Ascending aorta (tissue), 2 donors: ENCODE results near the gene AGBL5. TPM values are rescaled to one million over a fixed set of nuclear protein-coding genes. Genes with fewer than 3 reads are reported as not detected.

Experiments
- DNase-seq, 2 donors: peaks; one replicate each; pipeline ENCODE4 v3.0.0-alpha.2; 2019; ENCODE audit warnings: low spot score in 2 of 2
- H3K27ac ChIP-seq, 2 donors: fragments of 200-600 bp; sonication (generic); one replicate each; pipeline ENCODE4 v1.5.1; 2016 to 2017; ENCODE audit warnings: mild to moderate bottlenecking in 1 of 2
- H3K27me3 ChIP-seq: fragments of 200-600 bp; sonication (generic); one replicate; pipeline ENCODE4 v1.5.1; 2017
- H3K36me3 ChIP-seq, 2 donors: fragments of 200-600 bp; sonication (generic); one replicate each; pipeline ENCODE4 v1.5.1; 2016
- H3K4me1 ChIP-seq, 2 donors: fragments of 200-600 bp; sonication (generic); one replicate each; pipeline ENCODE4 v1.5.1; 2016 to 2017; ENCODE audit warnings: mild to moderate bottlenecking in 1 of 2
- H3K4me3 ChIP-seq, 2 donors: fragments of 200-600 bp; sonication (generic); one replicate each; pipeline ENCODE4 v1.5.1; 2016 to 2017; ENCODE audit warnings: mild to moderate bottlenecking in 1 of 2
- H3K9me3 ChIP-seq, 2 donors: fragments of 200-600 bp; sonication (generic); one replicate each; pipeline ENCODE4 v1.5.1; 2016
- CTCF ChIP-seq, 3 experiments: fragments of 200-600 bp in 2 of 3; fragments of 450-650 bp in 1 of 3; sonication (generic) in 2 of 3; IDR thresholded peaks; one replicate each; pipeline ENCODE4 v1.5.1; 2016 to 2019; ENCODE audit warnings: antibody characterized with exemption in 3 of 3, mild to moderate bottlenecking in 1 of 3, moderate library complexity in 1 of 3
- intact Hi-C: fragments of 100-400 bp; cut with DNase I; formaldehyde crosslinking; loops from one replicate; pipeline ENCODE4 v1.15.1; 2023
- total RNA-seq: library from RNA; depleted of rRNA; stranded (reverse); fragments of >200 nt; gene quantifications from one replicate; pipeline ENCODE4 v1.1.0, GENCODE V29; 2016

AGBL5 gene
- total RNA-seq, 1 donor from 2014 or later, result 2.1 TPM

GRCh38 chr2:27094353-27094984 lies 43.0 kb downstream of the AGBL5 start:
- Histone ChIP-seq H3K27ac (no peak overlapping the region), H3K9me3 (no peaks in the 10 kb centered on the region), H3K27me3 (no peaks in the 10 kb centered on the region), H3K36me3 (peaks cover 0 to 2% of the 10 kb centered on the region in 2 donors), H3K4me1 (peaks cover 4 to 10% of the 10 kb centered on the region in 2 donors), H3K4me3 (no peak overlapping the region)
- intact Hi-C loops, result no loop called here
- DNase-seq, result no peak
- no peak for TF ChIP-seq CTCF (IDR thresholded peaks at IDR 0.05)

- no peaks in the 10 kb centered on the region for H3K27me3 ChIP-seq
- H3K4me1 ChIP-seq, result peaks cover 4 to 10% of the 10 kb centered on the region in 2 donors
- no peak overlapping the region for H3K27ac ChIP-seq
- H3K4me3 ChIP-seq, result no peak overlapping the region
- intact Hi-C loops, result no loop called here
- no peak for TF ChIP-seq CTCF (IDR thresholded peaks at IDR 0.05)
- DNase-seq, result no peak
- no peaks in the 10 kb centered on the region for H3K9me3 ChIP-seq
- peaks cover 0 to 4% of the 10 kb centered on the region in 2 donors for H3K36me3 ChIP-seq
These were observed 43.9 kb downstream of the AGBL5 start for GRCh38 chr2:27095427-27095744.

GRCh38 chr2:27095745-27096651 lies 44.5 kb downstream of the AGBL5 start:
- H3K4me1 ChIP-seq, result peaks cover 4 to 10% of the 10 kb centered on the region in 2 donors
- TF ChIP-seq CTCF (IDR thresholded peaks at IDR 0.05), result no peak
- no peaks in the 10 kb centered on the region for H3K27me3 ChIP-seq
- intact Hi-C loops, result no loop called here
- H3K27ac ChIP-seq, result no peak overlapping the region
- no peaks in the 10 kb centered on the region for H3K9me3 ChIP-seq
- H3K4me3 ChIP-seq, result peak overlapping the region; percentile 47 to 54
- peaks cover 0 to 4% of the 10 kb centered on the region in 2 donors for H3K36me3 ChIP-seq
- no peak for DNase-seq

DNA sequence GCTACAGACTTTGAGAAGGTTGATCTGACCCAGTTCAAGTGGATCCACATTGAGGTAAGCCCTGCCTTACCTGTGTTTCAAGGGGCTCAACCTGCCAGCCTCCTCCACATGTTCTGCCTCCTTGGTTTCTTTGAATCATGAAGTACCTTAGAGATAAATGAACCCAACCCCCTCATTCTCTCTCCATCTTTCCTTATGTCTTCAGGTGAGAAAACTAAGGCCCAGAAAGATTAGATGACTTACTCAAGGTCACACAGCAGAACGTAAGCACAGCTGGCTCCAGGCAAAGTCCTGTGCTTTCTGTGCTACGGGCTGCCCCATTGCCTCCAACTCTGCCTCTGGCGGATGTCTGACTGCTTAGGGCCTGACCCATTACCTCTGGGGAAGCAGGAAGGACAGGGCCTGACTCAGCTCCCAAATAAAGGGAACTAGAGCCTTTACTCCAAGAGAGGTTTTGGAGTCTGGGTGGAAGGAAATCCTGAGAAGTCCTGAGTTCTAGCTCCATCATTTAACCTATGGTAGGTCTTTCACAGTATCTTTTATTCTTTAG lies 45.4 kb downstream of the AGBL5 start:
- no peaks in the 10 kb centered on the region for H3K27me3 ChIP-seq
- no peak for DNase-seq
- H3K4me3 ChIP-seq, result no peak overlapping the region
- TF ChIP-seq CTCF (IDR thresholded peaks at IDR 0.05), result no peak
- intact Hi-C loops, result no loop called here
- no peak overlapping the region for H3K27ac ChIP-seq
- H3K9me3 ChIP-seq, result no peaks in the 10 kb centered on the region
- H3K36me3 ChIP-seq, result peaks cover 0 to 4% of the 10 kb centered on the region in 2 donors
- H3K4me1 ChIP-seq, result peaks cover 4 to 10% of the 10 kb centered on the region in 2 donors

- Histone ChIP-seq H3K9me3 (no peaks in the 10 kb centered on the region), H3K36me3 (peaks cover 0 to 4% of the 10 kb centered on the region in 2 donors), H3K27ac (no peak overlapping the region), H3K4me3 (no peak overlapping the region), H3K4me1 (peaks cover 4 to 10% of the 10 kb centered on the region in 2 donors), H3K27me3 (no peaks in the 10 kb centered on the region)
- TF ChIP-seq CTCF (IDR thresholded peaks at IDR 0.05), result no peak
- no peak for DNase-seq
- intact Hi-C loops, result no loop called here
These were observed 45.9 kb downstream of the AGBL5 start for GRCh38 chr2:27097341-27097740.
